ENCODE data around the gene TLCD3B.

DNA sequence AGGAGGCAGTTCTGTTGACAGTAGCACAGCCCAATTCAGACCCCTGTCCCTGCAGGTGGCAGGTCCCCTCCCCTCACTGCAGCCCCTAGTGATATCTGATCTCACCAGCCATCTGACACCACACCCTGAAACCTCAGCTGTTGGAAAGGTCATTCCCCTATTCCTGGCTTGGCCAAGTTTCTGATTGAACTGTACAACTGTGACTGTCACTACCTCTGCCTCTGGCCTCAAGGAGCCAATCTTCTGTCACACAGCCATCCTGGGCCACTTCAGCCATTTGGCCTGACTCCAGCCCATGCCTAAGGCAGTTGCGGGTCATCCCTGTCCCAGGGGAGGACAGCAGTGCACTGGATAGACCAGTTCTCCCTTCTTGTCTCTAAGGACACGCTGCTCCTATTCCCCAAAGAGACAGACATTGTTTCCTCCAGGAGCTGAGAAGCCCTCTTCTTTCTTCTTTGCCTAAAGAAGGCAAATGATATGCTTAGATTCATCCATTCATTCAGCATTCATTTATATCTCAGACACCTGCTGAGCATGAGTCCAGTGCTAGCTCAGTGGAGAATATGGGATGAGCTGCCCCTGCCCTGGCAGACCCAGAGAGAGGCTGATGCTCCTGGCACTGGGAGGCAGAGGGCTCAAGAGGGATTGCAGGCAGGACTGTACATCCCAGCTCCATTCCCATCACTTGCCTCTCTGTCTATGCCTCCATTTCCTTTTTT is 29.9 kb upstream of the TLCD3B start:
- no peak for TF ChIP-seq POLR2A (IDR thresholded peaks at IDR 0.05; ENCODE audit: low read depth)
- no peak for TF ChIP-seq CTCF (IDR thresholded peaks at IDR 0.05)
